ENCODE results near the gene ATP8B3.
A peak's percentile ranks its signal among the peaks of the same experiment; 100 is the strongest.

GRCh38 chr19:1767464-1767933 lies 44.6 kb downstream of the ATP8B3 start:
- TF ChIP-seq CTCF (IDR thresholded peaks at IDR 0.05) (peak; percentile 91 to 97 (median 93)), POLR2A (IDR thresholded peaks at IDR 0.05) (no peak), EP300 (IDR thresholded peaks at IDR 0.05; ENCODE audit: low read depth) (no peak), POLR2AphosphoS5 (IDR thresholded peaks at IDR 0.05) (no peak)
